Stimulated activated CD4-positive, alpha-beta T cell treated with anti-CD3 and anti-CD28 coated beads, Interleukin-2, amount 100 ng/mL, for 48 hours (primary cell): ENCODE data around the gene SNX25.
"Not testable (repeated sequence)": the region's sequence is repeated elsewhere in the genome, so short reads cannot be mapped to it uniquely, and the experiment has no call there.

Experiments used
- DNase-seq, 2 donors: peaks; one replicate each; pipeline ENCODE4 v3.0.0-alpha.2; 2020

Gene SNX25

DNA sequence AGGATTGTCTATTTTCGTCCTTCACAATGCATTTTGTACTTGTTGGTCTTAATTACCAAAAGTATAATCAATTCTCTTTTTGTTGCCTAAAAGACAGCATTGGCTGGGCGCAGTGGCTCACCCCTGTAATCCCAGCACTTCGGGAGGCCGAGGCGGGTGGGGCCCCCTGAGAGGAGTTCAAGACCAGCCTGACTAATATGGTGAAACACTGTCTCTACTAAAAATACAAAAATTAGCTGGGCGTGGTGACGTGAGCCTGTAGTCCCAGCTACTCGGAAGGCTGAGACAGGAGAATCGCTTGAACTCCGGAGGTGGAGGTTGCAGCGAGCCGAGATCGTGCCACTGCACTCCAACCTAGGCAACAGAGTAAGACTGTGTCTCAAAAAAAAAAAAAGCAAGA, 4.3 kb upstream of the SNX25 start:
- not testable (repeated sequence) for DNase-seq

DNA sequence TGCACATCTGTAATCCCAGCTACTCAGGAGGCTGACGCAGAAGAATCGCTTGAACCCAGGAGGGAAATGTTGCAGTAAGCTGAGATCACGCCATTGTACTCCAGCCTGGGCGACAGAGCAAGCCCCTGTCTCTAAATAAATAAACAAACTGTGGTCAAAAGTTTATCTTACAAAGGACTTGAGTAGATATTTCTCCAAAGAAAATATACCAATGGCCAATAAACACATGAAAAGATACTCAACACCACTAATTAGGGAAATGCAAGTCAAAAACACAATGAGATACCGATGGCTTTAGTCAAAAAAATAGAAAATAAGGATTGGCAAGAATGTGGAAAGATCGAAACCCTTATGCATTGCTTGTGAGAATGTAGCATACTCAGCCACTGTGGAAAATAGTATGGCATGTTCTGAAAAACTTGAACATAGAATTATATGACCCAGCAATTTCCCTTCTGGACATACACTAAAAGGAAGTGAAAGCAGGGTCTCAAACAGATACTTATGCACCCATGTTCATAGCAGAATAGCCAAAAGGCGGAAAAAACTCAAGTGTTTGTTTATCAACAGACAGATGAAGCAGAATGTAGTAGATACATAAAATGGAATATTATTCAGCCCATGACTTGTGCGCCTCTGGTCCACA, 3.6 kb upstream of the SNX25 start:
- DNase-seq = no peak

DNA sequence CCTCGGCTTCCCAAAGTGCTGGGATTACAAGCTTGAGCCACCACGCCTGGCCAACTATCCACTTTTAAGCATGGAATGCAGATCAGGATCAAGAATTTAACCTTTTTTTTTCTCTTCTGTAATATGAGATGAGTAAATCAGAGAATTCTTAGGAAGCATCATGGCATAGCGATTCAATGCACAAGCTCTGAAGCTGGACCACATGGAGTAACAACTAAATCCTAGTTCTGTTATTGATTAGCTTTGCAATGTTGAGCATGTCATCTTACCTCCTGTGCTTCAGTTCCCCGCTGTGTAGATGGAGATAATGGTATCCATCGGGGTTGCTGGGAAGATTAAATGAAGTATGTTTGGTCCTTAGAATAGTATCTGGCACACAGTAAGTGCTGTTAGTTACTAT, 1.9 kb upstream of the SNX25 start:
- DNase-seq = no peak

DNA sequence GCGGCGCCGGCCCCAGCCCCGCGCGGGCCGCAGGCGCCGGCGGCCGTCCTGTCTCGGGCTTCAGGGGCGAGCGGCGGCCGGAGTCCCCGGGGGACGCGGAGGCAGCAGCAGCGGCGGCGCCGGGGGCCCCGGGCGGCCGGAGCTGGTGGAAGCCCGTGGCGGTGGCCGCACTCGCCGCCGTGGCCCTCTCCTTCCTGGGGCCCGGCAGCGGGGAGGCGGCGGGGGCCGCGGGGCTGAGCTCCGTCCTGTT, 379 bp downstream of the SNX25 start:
- not testable (repeated sequence) for DNase-seq

DNA sequence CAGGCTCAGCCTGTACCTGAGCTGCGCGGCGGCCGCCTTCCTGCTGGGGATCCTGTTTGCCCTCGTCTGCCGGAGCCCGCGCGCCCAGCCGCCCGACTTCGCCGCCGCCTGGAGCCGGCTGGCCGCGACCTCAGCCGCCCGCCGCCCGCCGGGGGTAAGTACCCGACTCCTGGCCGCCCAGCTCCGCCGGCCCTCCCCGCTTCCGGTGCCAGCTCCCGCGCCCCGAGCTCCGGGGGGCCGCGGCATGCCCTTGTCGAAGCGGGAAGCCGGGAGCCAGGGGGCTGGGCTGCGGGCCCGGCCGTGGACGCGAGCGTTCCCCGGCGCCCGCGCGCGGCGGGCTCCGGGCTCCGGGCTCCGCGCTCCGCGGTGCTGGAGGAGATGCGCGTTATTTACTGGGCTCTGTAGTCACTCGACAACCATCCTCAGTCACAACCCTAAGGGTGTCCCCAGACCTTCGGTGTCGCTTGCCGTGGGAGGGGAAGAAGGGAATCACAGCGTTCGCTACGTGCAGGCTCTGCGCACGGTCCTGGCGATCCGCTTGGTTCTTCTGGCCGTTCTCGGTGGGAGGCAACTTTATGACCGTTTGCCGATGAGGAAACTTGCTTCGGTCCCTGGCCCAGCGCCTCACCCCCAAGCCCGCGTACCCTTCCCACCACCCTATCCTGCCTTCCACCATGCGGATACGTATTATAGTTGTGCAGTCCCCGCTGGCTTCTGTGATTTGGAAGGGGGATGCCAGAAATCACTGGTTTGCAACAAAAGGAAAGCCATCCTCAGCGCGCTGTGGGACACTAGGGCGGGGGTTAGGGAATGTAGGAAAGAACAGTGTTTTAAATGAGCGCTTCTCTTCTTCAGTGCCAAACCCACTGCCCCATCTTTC, 944 bp downstream of the SNX25 start:
- DNase-seq = peak; percentile 33 to 37

DNA sequence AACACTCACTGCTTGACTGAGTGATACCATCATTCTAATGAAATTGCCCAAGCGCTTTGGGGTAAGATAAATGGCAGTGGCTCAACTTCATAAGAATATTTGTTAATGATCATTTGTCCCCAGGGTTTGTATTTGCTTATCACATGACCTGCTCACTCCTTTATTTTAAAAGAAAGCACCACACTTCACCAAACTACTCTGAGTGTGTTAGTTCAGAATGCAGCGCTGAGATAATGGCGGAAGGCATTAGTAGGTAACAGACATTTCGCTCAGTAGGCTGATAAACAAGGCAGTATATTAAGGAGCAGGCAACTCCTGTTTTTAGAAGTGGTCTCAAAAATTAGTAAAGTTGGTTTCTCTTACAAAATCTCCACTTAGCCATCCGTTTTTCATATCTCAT, 1.6 kb downstream of the SNX25 start:
- DNase-seq = no peak

DNA sequence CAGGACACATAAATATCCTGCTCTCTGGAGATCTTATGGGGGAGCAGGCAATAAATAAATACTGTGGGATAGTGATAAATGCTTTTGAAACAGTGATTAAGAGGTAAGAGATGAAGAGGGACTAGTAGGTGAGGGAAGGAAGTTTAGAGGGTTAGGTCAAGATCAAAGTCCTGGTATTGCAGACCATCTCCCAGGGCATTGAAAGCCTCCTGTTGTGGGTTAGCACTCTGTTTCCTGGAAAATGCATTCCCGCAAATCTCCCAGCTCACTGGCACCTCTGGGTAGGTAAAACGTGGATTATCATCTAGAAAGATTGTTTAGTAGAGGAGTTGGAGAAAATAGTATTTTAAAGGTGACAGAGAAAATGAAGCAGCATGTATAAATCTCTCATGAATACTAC, 2.2 kb downstream of the SNX25 start:
- DNase-seq = no peak

DNA sequence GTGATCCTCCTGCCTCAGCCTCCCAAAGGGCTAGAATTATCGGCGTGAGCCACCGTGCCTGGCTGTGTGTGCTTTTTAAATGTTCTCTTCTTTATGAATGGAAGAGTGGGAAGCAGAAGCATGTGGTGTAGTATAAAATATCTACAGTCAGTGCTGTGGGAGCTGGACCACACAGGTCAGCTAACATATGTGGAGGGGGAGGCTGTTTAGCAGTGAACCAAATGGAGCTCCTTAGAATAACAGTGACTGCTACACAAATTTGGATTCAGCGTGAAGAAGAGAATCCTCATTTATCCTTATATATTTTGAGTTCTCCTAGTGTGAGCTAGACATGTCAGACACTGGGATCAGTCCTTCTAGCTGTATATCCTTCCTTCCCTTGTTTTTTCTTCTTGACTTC, 3.2 kb downstream of the SNX25 start:
- DNase-seq = no peak

DNA sequence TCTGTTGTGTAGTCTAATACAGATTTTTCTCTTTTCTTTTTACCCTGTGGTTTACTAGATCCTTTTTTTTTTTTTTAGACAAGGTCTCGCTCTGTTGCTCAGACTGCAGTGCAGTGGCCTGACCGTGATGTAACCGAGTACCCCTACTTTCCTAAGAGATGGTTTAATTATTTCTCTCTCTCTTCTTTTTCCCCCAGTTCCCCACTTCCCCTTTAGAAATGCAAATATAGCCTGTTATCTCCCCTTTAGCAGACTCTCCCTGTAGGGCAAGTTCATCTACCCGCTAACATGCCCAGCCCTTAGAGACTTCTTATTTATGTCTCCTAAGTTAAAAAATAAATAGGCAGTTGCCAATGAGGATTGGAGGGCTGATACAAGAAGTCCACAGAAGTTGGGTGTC, 4.5 kb downstream of the SNX25 start:
- DNase-seq = no peak

DNA sequence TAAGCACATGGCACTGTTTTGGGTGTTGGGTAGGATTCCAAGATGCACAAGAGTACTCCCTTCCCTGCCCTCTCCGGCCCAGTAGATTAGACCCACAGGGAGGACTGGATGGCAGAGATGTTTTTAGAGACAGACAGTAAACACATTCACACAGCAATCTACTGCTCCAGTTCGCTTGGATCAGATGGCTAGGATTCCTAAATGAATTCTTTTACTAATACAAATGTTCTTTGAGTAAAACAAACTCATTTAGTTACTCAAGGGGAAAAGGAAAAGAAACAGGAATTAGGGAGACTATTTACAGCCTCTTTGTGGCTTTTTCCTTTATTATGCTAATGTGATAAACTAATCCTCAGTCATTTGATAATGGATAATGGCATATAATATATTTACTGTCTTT, 5.9 kb downstream of the SNX25 start:
- no peak for DNase-seq

DNA sequence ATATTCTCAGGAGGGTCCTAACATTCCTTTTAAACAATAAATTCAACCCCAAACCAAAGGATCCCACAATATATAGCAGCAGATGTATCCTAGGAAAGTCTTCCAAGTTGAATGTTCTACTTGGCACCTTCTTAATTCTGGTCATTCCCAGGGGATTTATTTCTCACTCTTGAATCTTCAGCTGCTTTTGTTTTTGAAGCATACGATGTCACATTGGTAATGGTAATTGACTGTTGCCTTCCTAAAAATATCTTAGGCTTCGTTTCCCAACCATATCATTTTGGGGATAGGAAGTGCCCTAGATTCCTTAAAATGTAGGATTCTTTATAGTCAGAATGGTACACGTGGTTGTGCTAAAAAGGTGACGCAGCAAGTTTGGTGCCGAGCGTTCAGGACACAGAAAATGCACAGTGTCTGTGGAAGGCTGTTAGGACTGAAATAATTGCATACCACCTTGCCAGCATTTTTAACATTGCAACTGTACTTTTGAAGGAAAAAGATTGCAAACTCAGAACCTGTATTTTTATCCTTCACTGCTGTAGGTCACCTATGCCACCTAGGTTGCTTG, 8.1 kb downstream of the SNX25 start:
- no peak for DNase-seq

DNA sequence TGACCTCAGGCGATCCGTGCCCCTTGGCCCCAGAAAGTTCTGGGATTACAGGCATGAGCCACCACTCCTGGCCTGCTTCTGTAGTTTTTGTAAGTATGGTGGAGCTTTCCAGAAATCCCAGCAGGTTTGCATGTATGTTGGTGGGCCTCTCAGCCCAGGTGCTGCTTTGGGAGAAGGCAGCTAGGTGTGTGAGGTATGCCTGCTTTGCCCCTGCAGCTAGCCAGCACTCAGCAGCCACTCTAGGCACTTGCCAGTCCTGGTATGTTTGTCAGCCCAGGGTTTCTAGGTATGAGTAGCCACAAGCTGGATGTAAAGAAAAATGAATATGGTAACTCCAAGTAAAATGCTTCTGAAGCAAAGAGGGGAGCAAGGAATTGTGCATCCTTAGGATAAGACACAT, 8.9 kb downstream of the SNX25 start:
- no peak for DNase-seq

DNA sequence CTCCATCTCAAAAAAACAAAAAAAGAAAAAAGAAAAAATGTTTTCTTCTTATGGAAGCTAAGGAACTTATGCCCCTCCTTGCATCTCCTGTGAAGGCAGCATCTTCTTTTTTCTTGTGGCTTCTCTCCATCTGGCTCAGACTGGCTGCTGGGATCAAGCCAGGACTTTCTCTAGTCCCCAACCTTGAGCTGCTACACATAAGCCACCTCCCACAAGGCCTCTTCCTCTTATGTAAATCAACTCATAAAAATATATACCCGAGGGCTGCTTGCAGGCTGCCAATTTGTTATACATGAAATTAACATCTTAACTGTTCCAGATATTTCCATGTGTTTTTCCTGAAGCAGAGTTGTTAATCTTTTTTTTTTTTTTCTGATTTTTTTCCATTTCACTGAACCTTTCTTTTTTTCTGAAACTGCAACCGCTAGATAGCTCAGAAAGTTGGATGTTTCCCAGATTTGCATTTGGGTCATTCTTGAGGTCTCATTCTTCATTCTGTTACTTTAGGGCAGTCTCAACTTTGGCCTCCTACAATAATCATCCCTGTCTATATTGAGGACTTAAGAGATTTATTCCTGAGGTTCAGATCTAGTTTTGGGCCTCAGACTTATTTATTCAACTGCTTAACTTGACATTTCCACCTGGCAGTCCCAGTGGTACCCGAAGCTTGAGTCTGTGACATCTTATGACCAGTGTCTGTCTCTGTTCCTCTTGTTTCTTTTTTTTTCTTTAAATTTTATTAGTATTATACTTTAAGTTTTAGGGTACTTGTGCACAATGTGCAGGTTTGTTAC, 10.3 kb downstream of the SNX25 start:
- no peak for DNase-seq

DNA sequence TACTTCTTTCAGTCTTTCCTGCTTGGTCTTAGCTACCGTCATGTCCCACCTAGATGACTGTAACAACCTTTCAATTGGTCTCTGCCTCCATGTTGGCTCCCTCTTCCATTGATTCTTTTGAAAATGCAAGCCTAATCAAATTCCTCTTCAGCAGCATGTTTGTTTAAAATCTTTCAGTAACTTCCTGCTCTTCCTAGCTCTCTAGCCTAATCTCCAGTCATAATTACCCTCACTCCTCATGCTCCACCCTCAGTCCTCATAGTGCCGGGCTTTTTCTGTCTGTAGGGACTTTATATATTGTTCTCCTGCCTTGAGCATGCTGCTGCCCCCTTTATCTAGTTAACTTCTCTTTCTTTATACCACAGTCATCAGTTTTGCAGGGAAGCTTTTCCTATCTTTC, 12.1 kb downstream of the SNX25 start:
- no peak for DNase-seq

DNA sequence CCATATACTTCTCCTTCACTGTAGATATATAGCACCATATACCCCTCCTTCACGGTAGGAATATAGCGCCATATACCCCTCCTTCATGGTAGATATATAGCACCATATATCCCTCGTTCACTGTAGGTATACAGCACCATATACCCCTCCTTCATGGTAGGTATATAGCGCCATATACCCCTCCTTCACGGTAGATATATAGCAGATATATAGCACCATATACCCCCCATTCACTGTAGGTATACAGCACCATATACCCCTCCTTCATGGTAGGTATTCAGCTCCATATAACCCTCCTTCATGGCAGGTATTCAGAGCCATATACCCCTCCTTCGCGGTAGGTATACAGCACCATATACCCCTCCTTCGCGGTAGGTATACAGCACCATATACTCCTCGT, 12.5 kb downstream of the SNX25 start:
- DNase-seq = no peak

DNA sequence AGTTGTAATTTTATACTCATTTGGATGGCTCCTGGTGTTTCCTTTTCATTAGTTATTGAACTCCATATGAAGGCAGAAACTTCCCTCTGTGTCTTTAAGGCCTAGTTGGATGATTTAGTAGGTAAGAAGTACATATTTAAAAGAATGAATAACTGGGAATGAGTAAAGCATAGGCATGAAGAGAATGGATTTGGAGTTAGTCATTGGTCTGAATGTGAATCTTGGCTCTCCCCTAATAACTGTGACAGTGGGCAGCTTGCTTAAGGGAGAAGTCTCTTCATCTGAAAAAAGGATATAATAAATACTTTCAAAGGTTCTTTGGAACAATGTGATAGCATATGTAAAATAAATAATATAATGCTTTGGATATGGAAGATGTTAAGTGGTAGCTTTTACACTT, 13.2 kb downstream of the SNX25 start:
- no peak for DNase-seq

DNA sequence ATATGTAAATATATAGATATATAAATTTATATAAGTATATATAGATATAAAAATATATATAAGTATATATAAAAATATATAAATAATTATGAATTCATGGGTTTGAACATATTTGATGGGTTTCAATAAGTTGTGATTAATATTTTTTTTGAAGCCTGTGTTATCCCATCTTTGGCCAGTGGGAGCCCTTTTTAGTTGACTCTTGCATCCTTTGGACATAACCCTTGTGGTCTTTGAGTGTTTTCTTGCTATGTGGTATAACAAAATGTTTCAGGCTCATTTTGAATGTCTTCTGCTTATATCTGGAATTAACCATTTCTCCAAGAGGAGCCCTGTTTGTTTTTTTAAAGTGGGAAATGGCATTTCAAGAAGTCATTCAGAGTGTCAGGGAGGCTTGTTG, 15.2 kb downstream of the SNX25 start:
- no peak for DNase-seq

DNA sequence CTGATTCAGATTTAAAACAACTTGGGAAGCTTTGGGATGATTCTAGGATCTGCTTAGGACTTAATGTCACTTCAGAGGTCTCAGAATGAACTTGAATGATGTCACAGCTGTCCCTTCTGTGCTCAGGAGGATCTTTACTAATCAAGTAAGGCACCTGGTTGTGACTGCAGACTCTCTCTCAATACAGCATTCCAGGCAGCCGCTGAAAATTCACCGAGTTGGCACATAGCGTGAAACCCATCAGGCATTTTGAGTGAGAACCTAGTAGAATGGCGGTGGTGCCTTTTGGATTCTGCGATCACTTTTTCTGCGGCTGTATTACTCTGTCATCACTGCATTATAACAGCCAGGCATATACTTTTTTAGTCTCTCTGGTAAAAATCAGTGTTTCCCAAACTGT, 16.5 kb downstream of the SNX25 start:
- no peak for DNase-seq

DNA sequence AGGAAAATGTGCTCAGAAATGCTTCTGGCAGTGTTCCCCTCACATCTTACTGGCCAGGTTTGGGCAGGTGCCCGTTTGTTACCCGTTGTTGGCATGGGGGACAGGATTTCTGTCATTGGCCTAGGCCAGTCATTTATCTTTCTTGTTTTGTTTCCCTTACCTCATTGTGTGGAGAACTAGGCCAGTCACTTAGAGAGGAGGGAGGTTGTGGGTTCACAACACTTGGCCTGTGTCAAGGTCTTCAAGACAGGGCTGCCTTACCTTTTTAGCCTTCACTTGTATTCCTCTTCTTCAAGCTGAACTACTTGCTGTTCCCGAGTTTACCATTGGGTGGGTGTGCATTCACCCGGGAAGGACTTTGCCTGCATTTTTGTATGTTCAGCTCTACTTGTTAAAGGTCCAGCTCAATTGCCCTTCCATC, 17.7 kb downstream of the SNX25 start:
- DNase-seq = no peak

DNA sequence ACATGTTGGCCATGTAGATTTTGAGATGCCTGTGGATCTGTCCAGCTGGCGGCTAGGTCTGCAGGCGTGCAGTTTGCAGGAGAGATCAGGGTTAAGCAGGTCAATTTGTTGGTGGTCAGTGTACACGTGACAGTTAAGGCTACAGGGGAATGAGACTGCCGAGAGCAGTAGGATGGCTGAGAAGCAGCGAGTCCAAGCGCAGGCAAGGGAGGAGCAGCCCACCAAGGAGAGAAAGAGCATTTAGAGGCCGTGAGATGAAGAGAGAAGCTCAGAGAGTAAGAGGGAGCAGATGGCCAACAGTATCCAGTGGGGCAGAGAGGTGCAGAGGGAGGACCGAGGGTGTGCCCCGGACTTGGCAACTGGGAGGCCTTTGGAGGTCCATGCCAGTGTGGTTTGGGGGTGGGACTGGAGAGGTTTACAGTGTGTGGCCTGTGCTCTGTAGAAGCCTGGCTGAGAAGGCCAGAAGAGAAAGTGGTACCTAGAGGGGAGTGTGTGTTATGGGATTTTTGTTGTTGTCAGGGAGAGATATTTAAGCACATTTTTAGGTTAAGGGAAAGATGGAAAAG, 18.4 kb downstream of the SNX25 start:
- DNase-seq = no peak

DNA sequence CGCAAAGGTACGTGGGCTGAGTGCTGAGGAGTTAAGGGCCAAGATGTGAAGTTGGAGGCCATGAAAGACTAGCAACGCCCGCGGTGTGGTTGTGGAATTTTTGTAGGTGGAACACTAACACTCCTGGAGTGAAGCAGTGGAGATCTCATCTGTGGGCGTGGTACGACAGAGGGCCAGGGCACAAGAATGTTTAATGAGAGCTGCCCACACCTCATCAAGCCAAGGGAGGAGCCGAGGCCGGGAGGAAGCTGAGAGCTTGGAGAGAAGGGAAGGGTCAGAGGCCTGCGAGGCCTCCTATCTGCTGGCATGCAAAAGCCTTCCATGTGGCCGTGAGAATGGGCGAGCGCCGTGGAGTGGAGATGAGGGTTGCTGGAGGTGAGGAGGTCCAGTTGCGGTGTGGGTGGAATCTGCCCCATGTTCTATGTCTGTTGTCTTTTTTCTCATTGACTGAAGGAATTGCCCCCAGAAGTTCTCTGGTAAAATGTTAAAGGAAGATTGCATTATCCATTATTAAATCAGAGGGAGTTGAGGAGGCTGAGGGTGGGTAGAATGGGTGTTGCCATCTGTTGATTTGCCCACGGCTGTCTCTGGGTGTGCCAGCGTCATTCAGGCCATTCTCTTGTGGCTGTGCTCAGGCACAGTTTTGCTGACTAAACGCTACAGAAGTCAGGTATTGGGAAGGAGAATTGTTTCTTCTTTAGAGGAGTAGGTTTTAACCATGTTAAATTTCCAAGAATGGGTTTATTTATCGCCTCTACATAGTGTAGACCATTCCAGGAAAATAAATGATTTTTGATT, 19.8 kb downstream of the SNX25 start:
- DNase-seq = no peak

DNA sequence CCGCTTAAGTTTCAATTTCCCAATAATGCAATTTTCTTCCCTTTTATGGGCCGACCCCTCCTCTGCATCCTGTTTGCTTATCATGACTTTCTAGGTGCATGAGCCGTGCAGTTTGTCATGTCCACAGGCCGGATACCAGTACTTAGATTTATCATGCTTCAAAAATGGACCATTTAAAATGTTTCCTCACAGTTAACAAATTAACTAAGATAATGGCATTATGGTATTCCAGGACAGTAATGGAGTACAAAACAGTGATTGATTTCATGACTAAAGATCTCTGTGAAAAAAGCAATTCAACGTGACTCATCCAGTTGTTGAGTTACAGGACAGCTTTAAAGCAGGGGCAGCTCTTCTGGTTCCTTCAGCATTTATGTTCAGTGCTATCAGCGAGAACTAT, 23.0 kb downstream of the SNX25 start:
- DNase-seq = no peak
